ENCODE data around the gene GLA. TPM values are rescaled to one million over a fixed set of nuclear protein-coding genes. Genes with fewer than 3 reads are reported as not detected.

Gene GLA
- total and polyA plus RNA-seq, 8 donors: 6.4 to 25.6 (median 17.6) TPM; not detected in 1

- WGBS, 5 donors: 71 to 77% (median 77%) methylated on average over 6 of the region's 6 CpGs
- TF ChIP-seq, protein P1, sequence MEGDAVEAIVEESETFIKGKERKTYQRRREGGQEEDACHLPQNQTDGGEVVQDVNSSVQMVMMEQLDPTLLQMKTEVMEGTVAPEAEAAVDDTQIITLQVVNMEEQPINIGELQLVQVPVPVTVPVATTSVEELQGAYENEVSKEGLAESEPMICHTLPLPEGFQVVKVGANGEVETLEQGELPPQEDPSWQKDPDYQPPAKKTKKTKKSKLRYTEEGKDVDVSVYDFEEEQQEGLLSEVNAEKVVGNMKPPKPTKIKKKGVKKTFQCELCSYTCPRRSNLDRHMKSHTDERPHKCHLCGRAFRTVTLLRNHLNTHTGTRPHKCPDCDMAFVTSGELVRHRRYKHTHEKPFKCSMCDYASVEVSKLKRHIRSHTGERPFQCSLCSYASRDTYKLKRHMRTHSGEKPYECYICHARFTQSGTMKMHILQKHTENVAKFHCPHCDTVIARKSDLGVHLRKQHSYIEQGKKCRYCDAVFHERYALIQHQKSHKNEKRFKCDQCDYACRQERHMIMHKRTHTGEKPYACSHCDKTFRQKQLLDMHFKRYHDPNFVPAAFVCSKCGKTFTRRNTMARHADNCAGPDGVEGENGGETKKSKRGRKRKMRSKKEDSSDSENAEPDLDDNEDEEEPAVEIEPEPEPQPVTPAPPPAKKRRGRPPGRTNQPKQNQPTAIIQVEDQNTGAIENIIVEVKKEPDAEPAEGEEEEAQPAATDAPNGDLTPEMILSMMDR (IDR thresholded peaks at IDR 0.05): no peak
- TF ChIP-seq EP300 (IDR thresholded peaks at IDR 0.05): no peak
- TF ChIP-seq POLR2AphosphoS5 (IDR thresholded peaks at IDR 0.05): no peak
- no peak for TF ChIP-seq POLR2A (IDR thresholded peaks at IDR 0.05)
- no peak overlapping the region for H3K27ac ChIP-seq
- DNase-seq: no peak
- peaks cover 0 to 11% (median 5%) of the 10 kb centered on the region in 3 donors for H3K27me3 ChIP-seq
- H3K4me3 ChIP-seq: no peak overlapping the region
- intact Hi-C loops (cut with DNase I; ENCODE audit: low total_unique reads): no loop called here
- no peaks in the 10 kb centered on the region for H3K4me1 ChIP-seq
- H3K36me3 ChIP-seq: no peaks in the 10 kb centered on the region
- no peaks in the 10 kb centered on the region for H3K9me3 ChIP-seq
Observed at GRCh38 chrX:101369687-101370086, 38.0 kb downstream of the GLA start.

GRCh38 chrX:101368800-101369199 lies 38.9 kb downstream of the GLA start:
- intact Hi-C loops (cut with DNase I; ENCODE audit: low total_unique reads): no loop called here
- Histone ChIP-seq H3K36me3 (no peaks in the 10 kb centered on the region), H3K4me1 (no peaks in the 10 kb centered on the region), H3K4me3 (no peak overlapping the region), H3K27me3 (peaks cover 0 to 13% (median 5%) of the 10 kb centered on the region in 3 donors), H3K27ac (no peak overlapping the region), H3K9me3 (no peaks in the 10 kb centered on the region)
- DNase-seq: no peak
- TF ChIP-seq, protein P1 (IDR thresholded peaks at IDR 0.05): no peak
- TF ChIP-seq POLR2AphosphoS5 (IDR thresholded peaks at IDR 0.05) (no peak), EP300 (IDR thresholded peaks at IDR 0.05) (no peak), POLR2A (IDR thresholded peaks at IDR 0.05) (no peak)

GRCh38 chrX:101365301-101365795 lies 42.4 kb downstream of the GLA start:
- 75 to 100% (median 95%) methylated on average over 1 of the region's 1 CpG for WGBS, 5 donors

GRCh38 chrX:101362757-101363156 lies 45.0 kb downstream of the GLA start:
- intact Hi-C loops (cut with DNase I; ENCODE audit: low total_unique reads): no loop called here
- H3K4me3 ChIP-seq: no peak overlapping the region
- no peaks in the 10 kb centered on the region for H3K36me3 ChIP-seq
- H3K4me1 ChIP-seq: no peaks in the 10 kb centered on the region
- no peaks in the 10 kb centered on the region for H3K9me3 ChIP-seq
- no peak overlapping the region for H3K27ac ChIP-seq
- DNase-seq: no peak
- TF ChIP-seq POLR2AphosphoS5 (IDR thresholded peaks at IDR 0.05) (no peak), POLR2A (IDR thresholded peaks at IDR 0.05) (no peak), EP300 (IDR thresholded peaks at IDR 0.05) (no peak)
- TF ChIP-seq, protein P1 (IDR thresholded peaks at IDR 0.05): no peak
- peaks cover 0 to 22% (median 0%) of the 10 kb centered on the region in 3 donors for H3K27me3 ChIP-seq

More at GRCh38 chrX:101365301-101365795, 42.4 kb downstream of the GLA start:
- TF ChIP-seq POLR2AphosphoS5 (IDR thresholded peaks at IDR 0.05) (no peak), POLR2A (IDR thresholded peaks at IDR 0.05) (no peak)
- Histone ChIP-seq H3K9me3 (no peaks in the 10 kb centered on the region), H3K4me1 (no peaks in the 10 kb centered on the region), H3K27me3 (peaks cover 0 to 22% (median 5%) of the 10 kb centered on the region in 3 donors), H3K36me3 (no peaks in the 10 kb centered on the region), H3K27ac (no peak overlapping the region), H3K4me3 (no peak overlapping the region)
- DNase-seq: no peak
- intact Hi-C loops (cut with DNase I; ENCODE audit: low total_unique reads): no loop called here

- H3K4me1 ChIP-seq: no peaks in the 10 kb centered on the region
- no peak overlapping the region for H3K27ac ChIP-seq
- H3K4me3 ChIP-seq: no peak overlapping the region
- H3K27me3 ChIP-seq: peaks cover 0 to 22% (median 0%) of the 10 kb centered on the region in 3 donors
- no peaks in the 10 kb centered on the region for H3K36me3 ChIP-seq
- DNase-seq: no peak
- WGBS, 5 donors: 67 to 87% (median 81%) methylated on average over 3 of the region's 3 CpGs
- intact Hi-C loops (cut with DNase I; ENCODE audit: low total_unique reads): no loop called here
- no peaks in the 10 kb centered on the region for H3K9me3 ChIP-seq
- TF ChIP-seq EP300 (IDR thresholded peaks at IDR 0.05) (no peak), POLR2A (IDR thresholded peaks at IDR 0.05) (no peak), POLR2AphosphoS5 (IDR thresholded peaks at IDR 0.05) (no peak)
- TF ChIP-seq, protein P1 (IDR thresholded peaks at IDR 0.05): no peak
Observed at GRCh38 chrX:101362116-101362515, 45.6 kb downstream of the GLA start.

All from stomach (tissue), 9 donors.